HepG2 (cell line): Measurements from ENCODE around the gene IFITM10. TPM values are rescaled to one million over a fixed set of nuclear protein-coding genes. Genes with fewer than 3 reads are reported as not detected.
A peak's percentile ranks its signal among the peaks of the same experiment; 100 is the strongest.

ENCODE experiments used
- ARNT2 ChIP-seq: sonication (generic); formaldehyde crosslinking; IDR thresholded peaks from 2 replicates; pipeline ENCODE4 v1.8.0; 2022; ENCODE audit warnings: mild to moderate bottlenecking, low read depth, missing genetic modification reagents, moderate library complexity
- ATF7-NPFF ChIP-seq: sonication (generic); formaldehyde crosslinking; IDR thresholded peaks from 2 replicates; pipeline ENCODE4 v1.8.1; 2023; ENCODE audit warnings: mild to moderate bottlenecking, low read depth, missing genetic modification reagents, moderate library complexity
- CBFB ChIP-seq: sonication (generic); formaldehyde crosslinking; IDR thresholded peaks from 2 replicates; pipeline ENCODE4 v1.4.0; 2020; ENCODE audit warnings: missing genetic modification reagents
- ELF3 ChIP-seq: IDR thresholded peaks from 2 replicates; pipeline ENCODE4 v1.6.1; 2016; ENCODE audit warnings: missing genetic modification reagents, missing compliant biosample characterization
- FOXK1 ChIP-seq: sonication (generic); formaldehyde crosslinking; IDR thresholded peaks from 2 replicates; pipeline ENCODE4 v1.4.0; 2020; ENCODE audit warnings: low read depth, missing genetic modification reagents, borderline replicate concordance
- HES4 ChIP-seq: sonication (generic); formaldehyde crosslinking; IDR thresholded peaks from 2 replicates; pipeline ENCODE4 v1.9.0; 2021; ENCODE audit warnings: mild to moderate bottlenecking, missing genetic modification reagents, borderline replicate concordance
- HOXA5 ChIP-seq: sonication (generic); formaldehyde crosslinking; IDR thresholded peaks from 2 replicates; pipeline ENCODE4 v1.4.0; 2020; ENCODE audit warnings: missing genetic modification reagents
- ISL2 ChIP-seq: sonication (generic); formaldehyde crosslinking; IDR thresholded peaks from 2 replicates; pipeline ENCODE4 v1.5.0; 2020; ENCODE audit warnings: missing genetic modification reagents
- JUND ChIP-seq: sonication (generic); formaldehyde crosslinking; IDR thresholded peaks from 2 replicates; pipeline ENCODE4 v1.8.0; 2022; ENCODE audit warnings: mild to moderate bottlenecking, missing genetic modification reagents
- KDM1A ChIP-seq: IDR thresholded peaks from 2 replicates; pipeline ENCODE4 v1.6.1; 2016; ENCODE audit warnings: missing compliant biosample characterization
- NCOR1 ChIP-seq: fragments of 200-600 bp; sonication (generic); IDR thresholded peaks from 2 replicates; pipeline ENCODE4 v1.7.0; 2017; ENCODE audit warnings: antibody characterized with exemption, low read length, borderline replicate concordance
- NFYB ChIP-seq: sonication (generic); formaldehyde crosslinking; IDR thresholded peaks from 2 replicates; pipeline ENCODE4 v1.4.0; 2020; ENCODE audit warnings: missing genetic modification reagents
- SRSF9 ChIP-seq: fragments of 200-400 bp; formaldehyde crosslinking; IDR thresholded peaks from 2 replicates; pipeline ENCODE4 v1.6.1; 2018; ENCODE audit warnings: borderline replicate concordance, mild to moderate bottlenecking, low read depth, low read length; ENCODE audit not compliant: insufficient read depth, poor library complexity, severe bottlenecking
- TP53 ChIP-seq: sonication (generic); formaldehyde crosslinking; conservative IDR thresholded peaks from 2 replicates; pipeline ENCODE4 v1.4.0; 2020; ENCODE audit warnings: missing genetic modification reagents
- ZNF136 ChIP-seq: sonication (generic); formaldehyde crosslinking; IDR thresholded peaks from 2 replicates; pipeline ENCODE4 v1.8.1; 2022; ENCODE audit warnings: low read depth, mild to moderate bottlenecking, moderate library complexity, missing genetic modification reagents
- ZNF280B ChIP-seq: sonication (generic); formaldehyde crosslinking; IDR thresholded peaks from 2 replicates; pipeline ENCODE4 v1.5.0; 2020; ENCODE audit warnings: missing genetic modification reagents, mild to moderate bottlenecking, borderline replicate concordance
- ZNF337 ChIP-seq: sonication (generic); formaldehyde crosslinking; IDR thresholded peaks from 2 replicates; pipeline ENCODE4 v1.5.1; 2020; ENCODE audit warnings: missing genetic modification reagents, low read depth, mild to moderate bottlenecking, borderline replicate concordance
- ZNF562 ChIP-seq: sonication (generic); formaldehyde crosslinking; IDR thresholded peaks from 2 replicates; pipeline ENCODE4 v1.8.0; 2022; ENCODE audit warnings: missing genetic modification reagents, borderline replicate concordance
- ZNF615 ChIP-seq: sonication (generic); formaldehyde crosslinking; IDR thresholded peaks from 2 replicates; pipeline ENCODE4 v1.5.0; 2020; ENCODE audit warnings: mild to moderate bottlenecking, missing genetic modification reagents, borderline replicate concordance
- ZNF619 ChIP-seq: sonication (generic); formaldehyde crosslinking; IDR thresholded peaks from 2 replicates; pipeline ENCODE4 v1.4.0; 2020; ENCODE audit warnings: mild to moderate bottlenecking, missing genetic modification reagents
- polyA plus RNA-seq, 8 experiments: library from polyadenylated mRNA; depleted of rRNA in 3 of 8; stranded (reverse) in 7 of 8; unstranded in 1 of 8; fragments of >200 nt; fragmentation: Illumina TruSeq in 4 of 8; extraction: Trizol in 4 of 8; gene quantifications; 2 replicates each; pipeline versions ENCODE4 v1.2.1 to v1.2.3, GENCODE V29; 2011 to 2016; ENCODE audit warnings: low read depth in 4 of 8, missing spikeins in 1 of 8, mixed read lengths in 1 of 8; ENCODE audit not compliant: insufficient read depth in 1 of 8
- total RNA-seq, 5 experiments: library from RNA; depleted of rRNA; stranded (reverse); fragments of >200 nt; fragmentation: Illumina TruSeq; extraction: Trizol; gene quantifications; 2 replicates each; pipeline ENCODE4 v1.2.3, GENCODE V29; 2016; ENCODE audit warnings: low read depth in 1 of 5
- TF ChIP-seq, protein P1 (sequence below): sonication (generic); formaldehyde crosslinking; IDR thresholded peaks from 2 replicates; pipeline ENCODE4 v1.8.0; 2022; ENCODE audit warnings: missing genetic modification reagents, low read depth, mild to moderate bottlenecking, borderline replicate concordance
- TF ChIP-seq, protein P2 (sequence below): IDR thresholded peaks from 2 replicates; pipeline ENCODE4 v1.6.1; 2012; ENCODE audit warnings: low read depth, low read length, improper control_type of control experiment
- TF ChIP-seq, protein P3 (sequence below): IDR thresholded peaks from 2 replicates; pipeline ENCODE4 v1.6.1; 2018; ENCODE audit warnings: missing genetic modification reagents
- TF ChIP-seq, protein P4 (sequence below): sonication (generic); formaldehyde crosslinking; IDR thresholded peaks from 2 replicates; pipeline ENCODE4 v1.5.0; 2020; ENCODE audit warnings: mild to moderate bottlenecking, missing genetic modification reagents

Gene IFITM10
- total and polyA plus RNA-seq, 2 of the 13 experiments (the other 11 are each of a cell fraction or from before 2014, with no cell fraction given) = 0.09 to 0.13 TPM

- TF ChIP-seq ZNF136 (CRISPR knock-in tag) = no peak
- no peak for TF ChIP-seq ELF3 (CRISPR knock-in tag)
- 0 out of 2 replicates have a peak, but pooled peaks have one; percentile 18 for TF ChIP-seq JUND
- no peak for TF ChIP-seq SRSF9
- TF ChIP-seq FOXK1 (CRISPR knock-in tag) = no peak
- TF ChIP-seq, protein P1, sequence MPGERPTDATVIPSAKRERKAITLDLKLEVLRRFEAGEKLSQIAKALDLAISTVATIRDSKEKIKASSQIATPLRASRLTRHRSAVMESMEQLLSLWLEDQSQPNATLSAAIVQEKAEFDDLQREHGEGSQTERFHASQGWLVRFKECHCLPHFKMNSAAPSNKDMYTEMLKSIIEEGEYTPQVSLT = no peak
- TF ChIP-seq, protein P2, sequence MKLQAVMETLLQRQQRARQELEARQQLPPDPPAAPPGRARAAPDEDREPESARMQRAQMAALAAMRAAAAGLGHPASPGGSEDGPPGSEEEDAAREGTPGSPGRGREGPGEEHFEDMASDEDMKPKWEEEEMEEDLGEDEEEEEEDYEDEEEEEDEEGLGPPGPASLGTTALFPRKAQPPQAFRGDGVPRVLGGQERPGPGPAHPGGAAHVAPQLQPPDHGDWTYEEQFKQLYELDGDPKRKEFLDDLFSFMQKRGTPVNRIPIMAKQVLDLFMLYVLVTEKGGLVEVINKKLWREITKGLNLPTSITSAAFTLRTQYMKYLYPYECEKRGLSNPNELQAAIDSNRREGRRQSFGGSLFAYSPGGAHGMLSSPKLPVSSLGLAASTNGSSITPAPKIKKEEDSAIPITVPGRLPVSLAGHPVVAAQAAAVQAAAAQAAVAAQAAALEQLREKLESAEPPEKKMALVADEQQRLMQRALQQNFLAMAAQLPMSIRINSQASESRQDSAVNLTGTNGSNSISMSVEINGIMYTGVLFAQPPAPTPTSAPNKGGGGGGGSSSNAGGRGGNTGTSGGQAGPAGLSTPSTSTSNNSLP = no peak
- peak; percentile 60; the same call in 1 of the 2 replicates for TF ChIP-seq ZNF280B (CRISPR knock-in tag)
- TF ChIP-seq NCOR1 = no peak
- TF ChIP-seq ARNT2 (CRISPR knock-in tag) = no peak
- TF ChIP-seq CBFB (CRISPR knock-in tag) = no peak
- TF ChIP-seq, protein P3, sequence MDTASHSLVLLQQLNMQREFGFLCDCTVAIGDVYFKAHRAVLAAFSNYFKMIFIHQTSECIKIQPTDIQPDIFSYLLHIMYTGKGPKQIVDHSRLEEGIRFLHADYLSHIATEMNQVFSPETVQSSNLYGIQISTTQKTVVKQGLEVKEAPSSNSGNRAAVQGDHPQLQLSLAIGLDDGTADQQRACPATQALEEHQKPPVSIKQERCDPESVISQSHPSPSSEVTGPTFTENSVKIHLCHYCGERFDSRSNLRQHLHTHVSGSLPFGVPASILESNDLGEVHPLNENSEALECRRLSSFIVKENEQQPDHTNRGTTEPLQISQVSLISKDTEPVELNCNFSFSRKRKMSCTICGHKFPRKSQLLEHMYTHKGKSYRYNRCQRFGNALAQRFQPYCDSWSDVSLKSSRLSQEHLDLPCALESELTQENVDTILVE (CRISPR knock-in tag) = no peak
- TF ChIP-seq ISL2 (CRISPR knock-in tag) = no peak
- no peak for TF ChIP-seq ZNF337 (CRISPR knock-in tag)
- no peak for TF ChIP-seq ZNF619
- no peak for TF ChIP-seq NFYB
- TF ChIP-seq TP53 (CRISPR knock-in tag) = no peak
- TF ChIP-seq ATF7-NPFF = no peak
- TF ChIP-seq, protein P4, sequence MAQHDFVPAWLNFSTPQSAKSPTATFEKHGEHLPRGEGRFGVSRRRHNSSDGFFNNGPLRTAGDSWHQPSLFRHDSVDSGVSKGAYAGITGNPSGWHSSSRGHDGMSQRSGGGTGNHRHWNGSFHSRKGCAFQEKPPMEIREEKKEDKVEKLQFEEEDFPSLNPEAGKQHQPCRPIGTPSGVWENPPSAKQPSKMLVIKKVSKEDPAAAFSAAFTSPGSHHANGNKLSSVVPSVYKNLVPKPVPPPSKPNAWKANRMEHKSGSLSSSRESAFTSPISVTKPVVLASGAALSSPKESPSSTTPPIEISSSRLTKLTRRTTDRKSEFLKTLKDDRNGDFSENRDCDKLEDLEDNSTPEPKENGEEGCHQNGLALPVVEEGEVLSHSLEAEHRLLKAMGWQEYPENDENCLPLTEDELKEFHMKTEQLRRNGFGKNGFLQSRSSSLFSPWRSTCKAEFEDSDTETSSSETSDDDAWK (CRISPR knock-in tag) = no peak
- no peak for TF ChIP-seq HOXA5 (CRISPR knock-in tag)
- TF ChIP-seq KDM1A (CRISPR knock-in tag) = no peak
- TF ChIP-seq ZNF615 (CRISPR knock-in tag) = no peak
- TF ChIP-seq HES4 = no peak
- TF ChIP-seq ZNF562 = no peak
Observed at GRCh38 chr11:1691878-1692707, 58.3 kb downstream of the IFITM10 start (continued).
